ENCODE results near the gene SORBS2. TPM values are rescaled to one million over a fixed set of nuclear protein-coding genes. Genes with fewer than 3 reads are reported as not detected.

The SORBS2 gene
- total and polyA plus RNA-seq, 9 donors, result 17.4 to 204 (median 32.7) TPM

DNA sequence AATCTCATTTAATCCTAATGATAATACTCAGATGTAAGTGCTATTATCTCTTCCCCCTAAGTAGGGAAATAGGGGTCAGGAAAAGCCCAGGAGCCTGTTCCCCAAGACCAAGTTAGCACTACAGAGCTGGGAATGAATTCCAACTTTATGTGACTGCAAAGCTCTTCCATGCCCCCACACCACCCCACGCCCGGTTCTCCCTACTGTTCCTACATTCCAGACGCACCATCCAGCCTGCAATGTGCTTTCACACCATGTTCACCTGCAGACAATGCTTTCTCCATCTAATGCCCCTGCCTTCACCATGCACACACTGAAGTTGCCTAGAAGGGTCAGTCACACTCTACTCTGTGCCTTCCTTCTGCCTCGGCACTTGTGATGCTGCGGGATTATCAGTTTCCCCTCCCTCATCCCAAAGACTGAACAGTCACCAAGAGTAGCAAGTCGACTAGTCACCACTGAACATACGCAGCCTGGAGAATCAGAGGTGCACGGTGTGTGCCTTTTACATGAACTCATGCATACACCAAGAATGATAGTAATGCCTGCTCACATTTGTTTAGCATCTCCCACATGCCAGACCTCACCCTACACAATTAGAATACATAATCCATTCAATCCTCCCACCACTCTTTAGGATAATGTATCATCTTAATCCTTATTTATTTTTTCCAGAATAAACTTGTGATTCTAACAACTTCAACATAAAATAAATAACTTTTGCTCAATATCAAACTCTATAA is 14.2 kb downstream of the SORBS2 start:
- 80 to 85% (median 83%) methylated on average over 8 of the region's 8 CpGs for WGBS, 3 donors
- no peak for DNase-seq
- Histone ChIP-seq H3K9me3 (no peaks in the 10 kb centered on the region), H3K4me3 (no peak overlapping the region), H3K4me1 (ENCODE audit: insufficient read depth) (peaks cover 3% of the 10 kb centered on the region), H3K27me3 (no peaks in the 10 kb centered on the region), H3K27ac (no peak overlapping the region), H3K36me3 (no peaks in the 10 kb centered on the region)
- intact Hi-C loops (cut with DNase I), result no loop called here
- TF ChIP-seq POLR2A (IDR thresholded peaks at IDR 0.05), result no peak
- TF ChIP-seq EP300 (IDR thresholded peaks at IDR 0.05), result no peak
- no peak for TF ChIP-seq CTCF (IDR thresholded peaks at IDR 0.05)

GRCh38 chr4:185797018-185797417 is 15.0 kb downstream of the SORBS2 start:
- no peak overlapping the region for H3K4me3 ChIP-seq
- no peaks in the 10 kb centered on the region for H3K9me3 ChIP-seq
- intact Hi-C loops (cut with DNase I), result no loop called here
- H3K27ac ChIP-seq, result no peak overlapping the region
- peaks cover 5% of the 10 kb centered on the region for H3K4me1 ChIP-seq (ENCODE audit: insufficient read depth)
- TF ChIP-seq EP300 (IDR thresholded peaks at IDR 0.05), result no peak
- TF ChIP-seq CTCF (IDR thresholded peaks at IDR 0.05), result no peak
- no peak for TF ChIP-seq POLR2A (IDR thresholded peaks at IDR 0.05)
- no peaks in the 10 kb centered on the region for H3K27me3 ChIP-seq
- WGBS, 3 donors, result 85 to 87% (median 87%) methylated on average over 14 of the region's 14 CpGs
- no peak for DNase-seq
- no peaks in the 10 kb centered on the region for H3K36me3 ChIP-seq

DNA sequence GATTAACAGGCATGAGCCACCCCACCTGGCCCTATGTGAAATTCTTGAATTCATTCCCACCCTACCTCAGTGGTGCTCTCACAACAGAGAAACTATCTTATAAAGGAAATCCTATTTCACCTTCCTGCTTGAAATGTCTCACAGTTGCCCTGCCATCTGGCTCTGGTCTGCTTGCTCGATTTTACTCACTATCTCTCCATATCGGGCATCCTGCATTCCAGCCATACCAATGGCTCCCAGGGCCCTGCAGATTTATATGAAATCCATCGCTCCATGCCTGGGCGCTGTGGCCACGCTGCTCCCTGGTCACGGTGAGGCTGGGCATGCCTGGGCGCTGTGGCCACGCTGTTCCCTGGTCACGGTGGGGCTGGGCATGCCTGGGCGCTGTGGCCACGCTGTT is 15.8 kb downstream of the SORBS2 start:
- H3K4me3 ChIP-seq, result no peak overlapping the region
- 66 to 74% (median 67%) methylated on average over 10 to 11 of the region's 11 CpGs for WGBS, 3 donors
- H3K4me1 ChIP-seq (ENCODE audit: insufficient read depth), result peaks cover 5% of the 10 kb centered on the region
- intact Hi-C loops (cut with DNase I), result no loop called here
- no peak for DNase-seq
- no peak overlapping the region for H3K27ac ChIP-seq
- H3K36me3 ChIP-seq, result no peaks in the 10 kb centered on the region
- H3K9me3 ChIP-seq, result no peaks in the 10 kb centered on the region
- TF ChIP-seq POLR2A (IDR thresholded peaks at IDR 0.05), result no peak
- TF ChIP-seq CTCF (IDR thresholded peaks at IDR 0.05), result no peak
- no peak for TF ChIP-seq EP300 (IDR thresholded peaks at IDR 0.05)
- H3K27me3 ChIP-seq, result no peaks in the 10 kb centered on the region

GRCh38 chr4:185794637-185795036 is 17.4 kb downstream of the SORBS2 start:
- intact Hi-C loops (cut with DNase I), result no loop called here
- H3K4me3 ChIP-seq, result no peak overlapping the region
- no peak for TF ChIP-seq CTCF (IDR thresholded peaks at IDR 0.05)
- TF ChIP-seq EP300 (IDR thresholded peaks at IDR 0.05), result no peak
- no peak for TF ChIP-seq POLR2A (IDR thresholded peaks at IDR 0.05)
- WGBS, 3 donors, result 62 to 84% (median 75%) methylated on average over 1 of the region's 1 CpG
- no peak for DNase-seq
- H3K9me3 ChIP-seq, result no peaks in the 10 kb centered on the region
- H3K4me1 ChIP-seq (ENCODE audit: insufficient read depth), result peaks cover 5% of the 10 kb centered on the region
- H3K27ac ChIP-seq, result no peak overlapping the region
- no peaks in the 10 kb centered on the region for H3K36me3 ChIP-seq
- H3K27me3 ChIP-seq, result no peaks in the 10 kb centered on the region
